HG03442 (cell line): ENCODE measurements around the gene FSIP1.

Experiments used
- ATAC-seq: cut with Tn5 transposase; IDR thresholded peaks from one replicate; pipeline ENCODE4 v1.9.1; 2021; ENCODE audit warnings: mild to moderate bottlenecking, moderate library complexity; ENCODE audit not compliant: unreplicated experiment

Gene FSIP1

GRCh38 chr15:39792844-39793335 is 10.2 kb upstream of the FSIP1 start:
- ATAC-seq, result no peak

GRCh38 chr15:39792025-39792843 is 9.6 kb upstream of the FSIP1 start:
- no peak for ATAC-seq

DNA sequence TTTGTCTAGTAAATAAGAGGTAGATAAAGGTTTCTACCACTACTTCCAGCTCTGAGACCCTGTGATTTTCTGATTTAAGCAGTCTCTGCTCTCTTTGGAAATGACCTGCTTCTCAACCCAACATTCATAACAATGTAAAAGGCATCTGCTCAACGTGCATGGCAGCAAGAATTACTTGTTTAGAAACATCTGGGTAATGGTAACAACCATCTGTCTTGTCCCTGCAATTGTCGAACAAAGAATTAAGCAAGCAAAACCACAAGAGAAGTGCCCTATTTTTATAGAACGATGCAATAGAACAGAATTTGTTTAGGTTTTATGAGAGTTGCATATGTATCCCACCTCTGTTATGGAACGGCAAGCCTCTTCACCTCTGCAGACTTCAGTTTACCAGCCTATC is 7.1 kb upstream of the FSIP1 start:
- no peak for ATAC-seq

GRCh38 chr15:39788800-39789565 is 6.3 kb upstream of the FSIP1 start:
- ATAC-seq, result no peak

GRCh38 chr15:39788108-39788507 is 5.5 kb upstream of the FSIP1 start:
- no peak for ATAC-seq

DNA sequence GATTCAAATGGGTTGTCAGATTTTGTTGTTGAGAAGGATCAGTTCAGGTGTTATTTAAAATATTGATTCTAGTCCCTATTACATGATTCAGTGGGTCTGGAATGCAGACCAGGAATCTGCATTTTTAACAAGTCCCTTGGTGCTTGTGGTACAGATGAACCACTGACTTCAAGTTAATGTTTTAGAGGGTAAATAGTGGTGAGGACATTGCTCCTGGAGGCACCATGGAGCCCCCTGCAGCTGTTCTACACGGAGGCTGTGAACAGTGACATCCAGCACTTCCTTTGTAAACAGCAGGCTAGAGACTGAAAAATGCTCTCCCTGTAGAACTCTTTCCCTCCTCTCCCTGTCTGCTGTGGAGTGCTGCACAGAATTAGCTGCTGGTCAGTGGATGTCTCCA is 4.8 kb upstream of the FSIP1 start:
- no peak for ATAC-seq

DNA sequence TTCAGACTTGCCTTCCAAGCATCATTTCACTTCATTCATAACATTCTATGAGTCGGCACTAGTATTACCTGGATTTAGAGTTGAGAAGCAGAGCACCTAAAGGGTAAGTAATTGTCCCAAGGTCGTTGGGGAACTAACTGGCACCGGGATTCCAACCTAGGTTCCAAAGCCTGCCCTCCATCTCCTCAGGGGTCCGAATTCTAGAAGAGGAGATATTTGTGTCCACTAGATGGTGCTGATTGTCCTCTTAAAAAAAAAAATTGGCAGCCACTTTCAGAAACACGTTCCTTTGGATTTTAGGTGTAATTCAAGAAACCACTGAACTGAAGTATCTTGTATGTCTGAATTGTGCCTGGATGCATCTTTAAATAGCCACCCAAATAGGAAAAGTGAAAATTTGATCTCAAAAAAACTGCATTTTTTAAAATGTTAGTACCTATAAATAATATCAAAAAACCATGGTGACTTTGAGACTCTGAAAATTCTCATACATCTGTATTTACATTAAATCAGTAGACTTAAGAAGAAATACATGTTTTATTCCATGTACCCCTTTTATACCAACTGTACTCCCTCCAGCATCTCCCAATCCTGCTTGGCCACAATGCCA is 3.9 kb upstream of the FSIP1 start:
- ATAC-seq, result no peak

DNA sequence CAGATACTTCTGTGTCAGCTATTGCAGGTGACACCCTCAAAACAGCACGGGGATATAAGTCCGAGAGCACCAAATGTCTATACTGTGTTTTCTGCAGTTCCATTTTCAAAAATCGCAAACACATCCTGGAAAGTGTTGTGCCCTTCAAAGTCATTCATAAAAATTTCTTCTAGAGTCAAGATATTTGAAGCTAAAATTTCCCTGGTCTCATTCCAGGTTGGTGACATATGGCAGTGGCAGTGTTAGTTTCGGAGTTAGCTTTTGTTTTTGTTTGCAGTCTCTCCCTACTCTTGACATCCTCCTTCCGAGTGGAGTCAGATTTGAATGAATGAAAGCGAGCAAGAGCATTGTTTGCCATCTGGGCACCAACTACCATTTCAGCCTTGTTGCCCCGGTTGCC is 3.2 kb upstream of the FSIP1 start:
- no peak for ATAC-seq

GRCh38 chr15:39785139-39785538 is 2.5 kb upstream of the FSIP1 start:
- no peak for ATAC-seq

GRCh38 chr15:39784638-39785037 is 2.0 kb upstream of the FSIP1 start:
- no peak for ATAC-seq

DNA sequence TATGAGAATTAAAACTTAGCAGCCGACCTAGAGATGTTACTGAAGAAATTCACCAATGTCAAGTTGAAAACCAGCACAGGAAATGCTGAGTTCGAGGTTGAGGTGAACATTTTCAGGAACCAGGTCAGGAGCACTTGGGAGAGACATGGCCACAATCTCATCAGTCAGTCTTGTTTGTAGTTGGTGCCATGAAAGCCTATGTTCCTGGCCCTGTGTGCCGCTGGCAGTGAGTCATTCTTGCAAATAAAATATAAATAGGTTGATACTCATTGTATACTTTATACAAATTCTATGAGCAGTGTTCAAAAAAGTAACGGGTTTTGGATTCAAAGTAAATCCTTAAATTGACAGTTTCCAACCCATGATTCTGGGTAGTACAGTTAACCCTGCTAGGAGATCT is 1.5 kb upstream of the FSIP1 start:
- ATAC-seq, result no peak

- ATAC-seq, result no peak
These were observed 691 bp upstream of the FSIP1 start for GRCh38 chr15:39783244-39783820.

- ATAC-seq, result no peak
These were observed 706 bp downstream of the FSIP1 start for GRCh38 chr15:39781967-39782302.

DNA sequence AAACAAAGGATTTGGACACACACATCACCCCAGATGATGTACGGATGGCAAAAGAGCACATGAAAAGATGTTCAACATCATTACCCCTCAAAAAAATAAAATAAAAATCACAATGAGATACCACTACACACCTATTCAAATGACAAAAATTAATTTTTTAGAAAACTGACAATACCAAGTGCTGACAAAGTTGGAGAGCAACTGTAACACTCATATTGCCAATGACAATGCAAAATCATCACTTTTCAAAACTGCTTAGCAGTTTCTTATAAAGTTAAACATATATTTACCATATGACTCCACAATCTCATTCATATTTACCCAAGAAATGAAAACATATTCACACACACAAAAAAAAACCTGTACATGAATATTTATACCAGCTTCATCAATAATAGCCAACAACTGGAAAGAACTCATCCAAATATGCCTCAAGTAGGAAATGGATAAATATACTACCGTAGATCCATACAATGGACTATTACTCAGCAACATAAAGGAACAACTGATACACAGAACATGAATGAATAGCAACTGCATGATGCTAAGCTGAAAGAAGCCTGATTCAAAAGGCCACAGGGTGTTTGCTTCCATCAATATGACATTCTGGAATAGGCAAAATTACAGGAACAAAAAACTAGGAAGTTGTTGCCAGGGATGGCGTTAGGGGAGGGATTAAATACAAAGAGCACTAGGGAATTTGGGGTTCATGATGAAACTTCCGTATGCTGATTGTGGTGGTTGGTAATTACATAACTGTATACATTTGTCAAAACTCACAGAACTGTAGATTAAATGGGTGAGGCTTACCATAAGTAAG is 1.3 kb downstream of the FSIP1 start:
- ATAC-seq, result no peak

DNA sequence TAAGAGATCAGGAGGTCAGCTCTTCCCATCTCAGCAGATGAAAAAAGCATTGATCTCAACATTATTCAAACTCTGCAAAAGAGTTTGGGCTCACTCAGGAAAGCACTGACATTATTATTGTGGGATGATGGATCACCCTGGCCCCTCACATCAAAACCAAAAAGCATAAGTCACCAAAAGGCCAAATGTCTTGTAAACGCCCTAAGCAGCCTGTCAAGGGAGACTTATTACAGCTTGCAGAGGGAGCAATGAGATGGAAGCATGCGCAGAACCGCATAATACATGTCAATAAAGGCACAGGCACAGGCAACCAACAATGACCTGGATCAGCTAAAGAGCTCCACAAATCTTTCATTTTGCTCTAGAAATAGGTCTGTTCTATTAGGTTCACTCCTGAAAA is 4.6 kb downstream of the FSIP1 start:
- ATAC-seq, result no peak

DNA sequence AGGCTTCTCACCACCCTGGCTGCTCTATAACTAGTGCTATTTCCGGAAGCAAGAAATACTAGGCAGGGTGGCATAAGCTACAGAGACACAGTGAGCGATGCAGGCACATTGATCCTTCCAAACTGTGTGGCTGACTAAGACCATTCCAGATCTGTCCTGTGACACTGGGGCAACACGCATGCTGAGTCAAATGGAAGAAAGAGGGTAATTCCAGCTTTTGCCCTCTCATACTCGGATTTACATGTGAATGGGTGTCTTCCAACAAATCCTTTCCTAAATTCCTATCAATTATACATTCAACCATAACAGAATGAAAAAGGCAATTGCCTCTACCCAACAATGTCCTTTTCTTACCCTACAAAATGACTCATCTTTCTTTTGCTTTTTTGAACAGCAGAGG is 5.1 kb downstream of the FSIP1 start:
- no peak for ATAC-seq

- no peak for ATAC-seq
These were observed 6.6 kb downstream of the FSIP1 start for GRCh38 chr15:39776068-39776467.

GRCh38 chr15:39774688-39775267 is 7.9 kb downstream of the FSIP1 start:
- no peak for ATAC-seq

GRCh38 chr15:39770748-39771689 is 11.6 kb downstream of the FSIP1 start:
- no peak for ATAC-seq
